Activated gamma-delta T cell (primary cell): ENCODE results near the gene SEBOX.

Source experiments
- DNase-seq: peaks from one replicate; lab custom pipeline; 2025; lab: John Stamatoyannopoulos, UW
- total RNA-seq, 2 donors: gene quantifications; one replicate each; lab custom pipeline; 2026; lab: John Stamatoyannopoulos, UW

Gene SEBOX
- 0 reads per million in 2 donors for total RNA-seq

- no peak for DNase-seq
Measured at GRCh38 chr17:28364665-28365363, at the start of gene SEBOX. TSS of gene SEBOX (minus strand) at chr17:28365199. CDS start at chr17:28365151, 48 bp downstream.

GRCh38 chr17:28413804-28414203 is 48.8 kb upstream of the SEBOX start:
- DNase-seq: no peak

GRCh38 chr17:28412099-28412498 is 47.1 kb upstream of the SEBOX start:
- no peak for DNase-seq

GRCh38 chr17:28407974-28408306 is 42.9 kb upstream of the SEBOX start:
- DNase-seq: no peak

GRCh38 chr17:28407130-28407973 is 42.4 kb upstream of the SEBOX start:
- DNase-seq: no peak

- no peak for DNase-seq
Measured at GRCh38 chr17:28406473-28406814, 41.4 kb upstream of the SEBOX start.

GRCh38 chr17:28405632-28406472 is 40.9 kb upstream of the SEBOX start, which contains the start of gene SLC46A1:
TSS of gene SLC46A1 (minus strand) at chr17:28406212. CDS start at chr17:28406114, 98 bp downstream.
- DNase-seq: no peak

- no peak for DNase-seq
Measured at GRCh38 chr17:28404812-28405570, 40.0 kb upstream of the SEBOX start.

- no peak for DNase-seq
Measured at GRCh38 chr17:28404461-28404811, 39.4 kb upstream of the SEBOX start.

GRCh38 chr17:28404007-28404406 is 39.0 kb upstream of the SEBOX start:
- DNase-seq: no peak

GRCh38 chr17:28402844-28403243 is 37.8 kb upstream of the SEBOX start:
- DNase-seq: no peak

- DNase-seq: no peak
Measured at GRCh38 chr17:28402224-28402630, 37.2 kb upstream of the SEBOX start.

GRCh38 chr17:28399808-28400207 is 34.8 kb upstream of the SEBOX start:
- no peak for DNase-seq

- no peak for DNase-seq
Measured at GRCh38 chr17:28398280-28398981, 33.4 kb upstream of the SEBOX start.

GRCh38 chr17:28397687-28398279 is 32.8 kb upstream of the SEBOX start:
- DNase-seq: no peak

GRCh38 chr17:28397275-28397674 is 32.3 kb upstream of the SEBOX start:
- no peak for DNase-seq

GRCh38 chr17:28396635-28397239 is 31.7 kb upstream of the SEBOX start:
- DNase-seq: no peak

- no peak for DNase-seq
Measured at GRCh38 chr17:28395968-28396367, 31.0 kb upstream of the SEBOX start.

- DNase-seq: no peak
Measured at GRCh38 chr17:28395426-28395825, 30.4 kb upstream of the SEBOX start.
